Stimulated activated effector memory CD8-positive, alpha-beta T cell treated with anti-CD3 and anti-CD28 coated beads, Interleukin-12 subunit alpha, Interleukin-12 subunit beta, amount 100 ng/mL, for 72 hours (primary cell): ENCODE results near the gene TNRC6C.
"Not testable (repeated sequence)": the region's sequence is repeated elsewhere in the genome, so short reads cannot be mapped to it uniquely, and the experiment has no call there.

ENCODE experiments used
- ATAC-seq: fragments of 150-1000 bp; cut with Tn5 transposase; 2 replicates; pipeline ENCODE4 v1.10.0; 2021
- DNase-seq, 2 donors: peaks; one replicate each; pipeline ENCODE4 v3.0.0; 2021 to 2022; ENCODE audit warnings: low spot score in 2 of 2
- H3K27ac Mint-ChIP-seq: one replicate; pipeline ENCODE4 v1.8.0; 2022; ENCODE audit warnings: mild to moderate bottlenecking, mixed read lengths
- H3K36me3 Mint-ChIP-seq: one replicate; pipeline ENCODE4 v1.8.0; 2022; ENCODE audit warnings: mild to moderate bottlenecking, mixed read lengths
- H3K4me1 Mint-ChIP-seq: one replicate; pipeline ENCODE4 v1.8.0; 2022; ENCODE audit warnings: mixed read lengths
- H3K4me3 Mint-ChIP-seq: one replicate; pipeline ENCODE4 v1.8.0; 2022; ENCODE audit warnings: mild to moderate bottlenecking, mixed read lengths
- H3K9me3 Mint-ChIP-seq: one replicate; pipeline ENCODE4 v1.8.0; 2022; ENCODE audit warnings: mixed read lengths

Gene TNRC6C

GRCh38 chr17:78051186-78051972, 92.9 kb downstream of the TNRC6C start:
- DNase-seq = no peak
- Mint-ChIP-seq H3K4me1 (peaks cover 32% of the 10 kb centered on the region), H3K36me3 (peaks cover 46% of the 10 kb centered on the region)

GRCh38 chr17:78053777-78054468, 95.4 kb downstream of the TNRC6C start:
- ATAC-seq = no peak
- H3K36me3 Mint-ChIP-seq = peaks cover 33% of the 10 kb centered on the region
- no peak overlapping the region for H3K27ac Mint-ChIP-seq

More at GRCh38 chr17:78051186-78051972, 92.9 kb downstream of the TNRC6C start:
- Mint-ChIP-seq H3K4me3 (no peak overlapping the region), H3K9me3 (no peaks in the 10 kb centered on the region), H3K27ac (peak overlapping the region; percentile 73)
- no peak for ATAC-seq

GRCh38 chr17:78057113-78057740, 98.7 kb downstream of the TNRC6C start:
- no peaks in the 10 kb centered on the region for H3K4me1 Mint-ChIP-seq
- no peak overlapping the region for H3K4me3 Mint-ChIP-seq
- no peak overlapping the region for H3K27ac Mint-ChIP-seq
- H3K36me3 Mint-ChIP-seq = peaks cover 9% of the 10 kb centered on the region
- H3K9me3 Mint-ChIP-seq = no peaks in the 10 kb centered on the region
- DNase-seq (no peak), ATAC-seq (no peak)

More at GRCh38 chr17:78053777-78054468, 95.4 kb downstream of the TNRC6C start:
- DNase-seq = no peak
- no peak overlapping the region for H3K4me3 Mint-ChIP-seq
- peaks cover 26% of the 10 kb centered on the region for H3K4me1 Mint-ChIP-seq
- H3K9me3 Mint-ChIP-seq = no peaks in the 10 kb centered on the region

- peaks cover 1% of the 10 kb centered on the region for H3K4me1 Mint-ChIP-seq
- peaks cover 1% of the 10 kb centered on the region for H3K36me3 Mint-ChIP-seq
- H3K9me3 Mint-ChIP-seq = no peaks in the 10 kb centered on the region
- no peak for ATAC-seq
- H3K27ac Mint-ChIP-seq = peak overlapping the region; percentile 74
- H3K4me3 Mint-ChIP-seq = no peak overlapping the region
- DNase-seq = no peak
Observed at GRCh38 chr17:78058001-78058400, 99.5 kb downstream of the TNRC6C start.

GRCh38 chr17:78058581-78058980, 100.1 kb downstream of the TNRC6C start:
- Mint-ChIP-seq H3K36me3 (no peaks in the 10 kb centered on the region), H3K4me3 (no peak overlapping the region), H3K4me1 (peaks cover 7% of the 10 kb centered on the region), H3K9me3 (no peaks in the 10 kb centered on the region), H3K27ac (peak overlapping the region; percentile 74)
- DNase-seq (no peak), ATAC-seq (no peak)

- no peak for DNase-seq
- H3K36me3 Mint-ChIP-seq = peaks cover 19% of the 10 kb centered on the region
- peaks cover 8% of the 10 kb centered on the region for H3K4me1 Mint-ChIP-seq
- H3K4me3 Mint-ChIP-seq = no peak overlapping the region
- H3K27ac Mint-ChIP-seq = no peak overlapping the region
- ATAC-seq = no peak
- no peaks in the 10 kb centered on the region for H3K9me3 Mint-ChIP-seq
Observed at GRCh38 chr17:78062596-78062995, 104.1 kb downstream of the TNRC6C start.

- Mint-ChIP-seq H3K4me3 (no peak overlapping the region), H3K9me3 (no peaks in the 10 kb centered on the region), H3K36me3 (peaks cover 28% of the 10 kb centered on the region), H3K4me1 (peaks cover 8% of the 10 kb centered on the region), H3K27ac (peak overlapping the region; percentile 55)
- DNase-seq = no peak
- peak; percentile 88 for ATAC-seq
Observed at GRCh38 chr17:78063489-78063888, 105.0 kb downstream of the TNRC6C start.

- no peaks in the 10 kb centered on the region for H3K9me3 Mint-ChIP-seq
- peaks cover 40% of the 10 kb centered on the region for H3K36me3 Mint-ChIP-seq
- H3K27ac Mint-ChIP-seq = peak overlapping the region; percentile 56
- H3K4me3 Mint-ChIP-seq = no peak overlapping the region
- H3K4me1 Mint-ChIP-seq = peaks cover 8% of the 10 kb centered on the region
- ATAC-seq (no peak), DNase-seq (no peak)
Observed at GRCh38 chr17:78064708-78065107, 106.2 kb downstream of the TNRC6C start.

- not testable (repeated sequence) for H3K4me1 Mint-ChIP-seq, ATAC-seq, H3K9me3 Mint-ChIP-seq, H3K4me3 Mint-ChIP-seq, DNase-seq
- H3K36me3 Mint-ChIP-seq = peaks cover 63% of the 10 kb centered on the region
- peak overlapping the region; percentile 50 for H3K27ac Mint-ChIP-seq
Observed at GRCh38 chr17:78066976-78067375, 108.5 kb downstream of the TNRC6C start.

- H3K9me3 Mint-ChIP-seq = no peaks in the 10 kb centered on the region
- no peaks in the 10 kb centered on the region for H3K4me1 Mint-ChIP-seq
- peaks cover 90% of the 10 kb centered on the region for H3K36me3 Mint-ChIP-seq
- DNase-seq (no peak), ATAC-seq (no peak)
- H3K4me3 Mint-ChIP-seq = no peak overlapping the region
- H3K27ac Mint-ChIP-seq = peak overlapping the region; percentile 18
Observed at GRCh38 chr17:78069695-78070094, 111.2 kb downstream of the TNRC6C start.

GRCh38 chr17:78072961-78073360, 114.5 kb downstream of the TNRC6C start:
- peak overlapping the region; percentile 20 for H3K27ac Mint-ChIP-seq
- no peak overlapping the region for H3K4me3 Mint-ChIP-seq
- no peak for ATAC-seq
- no peaks in the 10 kb centered on the region for H3K4me1 Mint-ChIP-seq
- H3K9me3 Mint-ChIP-seq = no peaks in the 10 kb centered on the region
- peaks cover 100% of the 10 kb centered on the region for H3K36me3 Mint-ChIP-seq
- DNase-seq = no peak

- Mint-ChIP-seq H3K36me3 (peaks cover 100% of the 10 kb centered on the region), H3K9me3 (no peaks in the 10 kb centered on the region), H3K27ac (peak overlapping the region; percentile 55), H3K4me3 (no peak overlapping the region), H3K4me1 (no peaks in the 10 kb centered on the region)
- DNase-seq (no peak), ATAC-seq (no peak)
Observed at GRCh38 chr17:78075011-78075410, 116.5 kb downstream of the TNRC6C start.

GRCh38 chr17:78075545-78075944, 117.0 kb downstream of the TNRC6C start:
- Mint-ChIP-seq H3K27ac (peak overlapping the region; percentile 55), H3K9me3 (no peaks in the 10 kb centered on the region), H3K4me3 (no peak overlapping the region), H3K4me1 (no peaks in the 10 kb centered on the region), H3K36me3 (peaks cover 100% of the 10 kb centered on the region)
- no peak for ATAC-seq
- no peak for DNase-seq

- Mint-ChIP-seq H3K4me1 (no peaks in the 10 kb centered on the region), H3K27ac (peak overlapping the region; percentile 52), H3K9me3 (no peaks in the 10 kb centered on the region), H3K4me3 (no peak overlapping the region), H3K36me3 (peaks cover 85% of the 10 kb centered on the region)
- no peak for ATAC-seq
- DNase-seq = no peak
Observed at GRCh38 chr17:78079253-78079652, 120.8 kb downstream of the TNRC6C start.

GRCh38 chr17:78081551-78081950, 123.0 kb downstream of the TNRC6C start:
- Mint-ChIP-seq H3K4me3 (no peak overlapping the region), H3K27ac (no peak overlapping the region), H3K4me1 (no peaks in the 10 kb centered on the region), H3K36me3 (peaks cover 85% of the 10 kb centered on the region), H3K9me3 (no peaks in the 10 kb centered on the region)
- DNase-seq (no peak), ATAC-seq (no peak)
